K562 (cell line): Measurements from ENCODE around the gene DIP2C. TPM values are rescaled to one million over a fixed set of nuclear protein-coding genes. Genes with fewer than 3 reads are reported as not detected.

Experiments
- ATAC-seq: fragments of 200-7000 bp; cut with Tn5 transposase; 3 replicates; pipeline ENCODE4 v1.9.1; 2020; ENCODE audit warnings: moderate library complexity
- BruUV-seq: library from RNA; stranded (reverse); fragments of 400-500 nt; replicated peaks from 2 replicates; lab custom pipeline; 2021; lab: Mats Ljungman, UMichigan
- CTCF ChIA-PET: fragments of 300-600 bp; formaldehyde crosslinking; extraction: SDS; loops from one replicate; lab custom pipeline; 2021; ENCODE audit warnings: low intra/inter-chr PET ratio; lab: Yijun Ruan, JAX
- POLR2A ChIA-PET: fragments of 300-600, 350-650 bp; sonication (Branson Sonifier 250); formaldehyde crosslinking; extraction: SDS; loops from one replicate; lab custom pipeline; 2021; ENCODE audit warnings: antibody characterized with exemption, inconsistent platforms; lab: Yijun Ruan, JAX
- DNase-seq, 4 experiments: peaks; one replicate each; pipeline versions ENCODE4 v3.0.0 to v3.0.0-alpha.2; 2011 to 2018; ENCODE audit warnings: low spot score in 3 of 4, mixed read lengths in 3 of 4; ENCODE audit errors: extremely low read depth in 1 of 4
- FAIRE-seq: peaks from 2 replicates; lab custom pipeline; 2011; peaks lifted over from hg19 to GRCh38; lab: Jason Lieb, UNC
- H2AFZ ChIP-seq: 2 replicates; pipeline ENCODE4 v1.6.0; 2011; ENCODE audit warnings: low read depth, low read length, control low read depth, inconsistent platforms
- H3K27ac ChIP-seq: fragments of 200-600 bp; 3 replicates; pipeline ENCODE4 v1.8.0; 2011; ENCODE audit warnings: low read depth, mild to moderate bottlenecking, control low read depth, inconsistent platforms, low read length, moderate library complexity, mixed read lengths; ENCODE audit errors: extremely low read depth
- H3K27me3 ChIP-seq, 2 experiments: fragments of 300-600 bp in 1 of 2; 2 replicates in 1 of 2; 3 replicates in 1 of 2; pipeline versions ENCODE4 v1.6.0 to v1.8.0; 2011; ENCODE audit warnings: inconsistent platforms in 2 of 2, low read length in 2 of 2, mild to moderate bottlenecking in 1 of 2, mixed read lengths in 1 of 2, moderate library complexity in 1 of 2; ENCODE audit not compliant: control insufficient read depth in 2 of 2, insufficient read depth in 2 of 2
- H3K36me3 ChIP-seq: fragments of 300-600 bp; 3 replicates; pipeline ENCODE4 v1.8.0; 2011; ENCODE audit warnings: mild to moderate bottlenecking, low read length, inconsistent platforms; ENCODE audit not compliant: control insufficient read depth, insufficient read depth
- H3K4me1 ChIP-seq, 2 experiments: fragments of 200-600 bp in 1 of 2; replicated peaks in 1 of 2; 2 replicates in 1 of 2; 3 replicates in 1 of 2; pipeline versions ENCODE4 v1.5.1 to v1.8.0; 2011; ENCODE audit warnings: inconsistent platforms in 2 of 2, low read length in 2 of 2, mild to moderate bottlenecking in 1 of 2, mixed read lengths in 1 of 2, moderate library complexity in 1 of 2; ENCODE audit not compliant: control insufficient read depth in 2 of 2, insufficient read depth in 2 of 2
- H3K4me2 ChIP-seq: 2 replicates; pipeline ENCODE4 v1.6.1; 2011; ENCODE audit warnings: low read length, control low read depth, inconsistent platforms, mixed read lengths; ENCODE audit not compliant: insufficient read depth
- H3K4me3 ChIP-seq: fragments of 200-600 bp; sonication (generic), shearing (Covaris generic); 2 replicates; pipeline ENCODE4 v1.5.1; 2016; ENCODE audit warnings: control low read depth, inconsistent platforms
- H3K79me2 ChIP-seq: fragments of 200-600 bp; 3 replicates; pipeline ENCODE4 v1.8.0; 2011; ENCODE audit warnings: low read length, inconsistent platforms; ENCODE audit not compliant: control insufficient read depth, insufficient read depth
- H3K9ac ChIP-seq, 2 experiments: 2 replicates each; pipeline versions ENCODE4 v1.6.0 to v1.6.1; 2011; ENCODE audit warnings: low read depth in 2 of 2, low read length in 2 of 2, control low read depth in 1 of 2, inconsistent platforms in 1 of 2, mild to moderate bottlenecking in 1 of 2, mixed read lengths in 1 of 2; ENCODE audit not compliant: insufficient read depth in 1 of 2
- H3K9me1 ChIP-seq: one replicate; pipeline ENCODE4 v1.6.0; 2011; ENCODE audit warnings: inconsistent platforms, mild to moderate bottlenecking, low read length, moderate library complexity; ENCODE audit not compliant: control insufficient read depth, insufficient read depth
- H3K9me3 ChIP-seq: replicated peaks from 2 replicates; pipeline ENCODE4 v1.5.1; 2011; ENCODE audit warnings: low read depth, low read length, inconsistent platforms; ENCODE audit not compliant: control insufficient read depth, insufficient read depth
- H4K20me1 ChIP-seq: replicated peaks from 2 replicates; pipeline ENCODE4 v1.6.1; 2011; ENCODE audit warnings: low read length, inconsistent platforms, mixed read lengths; ENCODE audit not compliant: control insufficient read depth, insufficient read depth
- RBM14 ChIP-seq: fragments of 200-400 bp; formaldehyde crosslinking; IDR thresholded peaks from 2 replicates; pipeline ENCODE4 v1.6.1; 2018; ENCODE audit warnings: low read depth, mild to moderate bottlenecking, low read length, moderate library complexity, borderline replicate concordance; ENCODE audit not compliant: insufficient read depth
- RREB1 ChIP-seq: fragments of 250-450 bp; sonication (Bioruptor Pico); IDR thresholded peaks from 2 replicates; pipeline ENCODE4 v1.4.0; 2020
- SMARCC2 ChIP-seq: fragments of 450-650 bp; IDR thresholded peaks from 2 replicates; pipeline ENCODE4 v1.6.1; 2017; ENCODE audit warnings: antibody characterized with exemption, moderate library complexity, mild to moderate bottlenecking, low read depth
- ZNF318 ChIP-seq, 2 experiments: fragments of 450-650 bp; IDR thresholded peaks; 2 replicates each; pipeline ENCODE4 v1.6.1; 2016; ENCODE audit warnings: mild to moderate bottlenecking in 2 of 2, borderline replicate concordance in 1 of 2, low read depth in 1 of 2, moderate library complexity in 1 of 2
- ZNF740 ChIP-seq, 3 experiments: fragments of 200-800 bp in 1 of 3; sonication (Bioruptor generic) in 1 of 3; sonication (generic) in 1 of 3; formaldehyde crosslinking in 1 of 3; IDR thresholded peaks; 2 replicates each; pipeline versions ENCODE4 v1.6.1 to v1.8.0; 2016 to 2022; ENCODE audit warnings: mild to moderate bottlenecking in 2 of 3, missing compliant biosample characterization in 2 of 3, missing genetic modification characterization in 2 of 3, missing genetic modification reagents in 1 of 3
- WGBS: fragments of 100-300 bp; shearing (Covaris generic); methylation state at CpG from one replicate; pipeline ENCODE4 v1.1.6; 2016; ENCODE audit warnings: low coverage, mixed read lengths; ENCODE audit not compliant: insufficient coverage; ENCODE audit errors: missing lambda C conversion rate; 5-methylcytosine and 5-hydroxymethylcytosine counted together
- in situ Hi-C: fragments of 300-500 bp; cut with MboI; formaldehyde crosslinking; loops from 4 replicates; pipeline ENCODE4 v1.15.0; 2018; ENCODE audit warnings: inconsistent platforms, mixed read lengths
- intact Hi-C: fragments of 100-400 bp; cut with micrococcal nuclease; formaldehyde crosslinking; loops from 2 replicates; pipeline ENCODE4 v1.14.2; 2022
- polyA plus RNA-seq, 8 experiments: library from polyadenylated mRNA; depleted of rRNA in 4 of 8; stranded (reverse) in 5 of 8; unstranded in 3 of 8; fragments of >200 nt; fragmentation: Nextera tagmentation in 2 of 8; fragmentation: Illumina TruSeq in 1 of 8; extraction: Ambion mirVana in 2 of 8; extraction: Trizol in 1 of 8; gene quantifications; 2 replicates each; pipeline versions ENCODE4 v1.2.1 to v1.2.3, GENCODE V29; 2011 to 2014; ENCODE audit warnings: inconsistent platforms in 1 of 8, missing spikeins in 1 of 8
- total RNA-seq, 7 experiments: library from RNA; depleted of rRNA in 6 of 7; stranded (reverse); fragments of >200 nt in 6 of 7; fragmentation: Illumina TruSeq in 2 of 7; extraction: Trizol in 2 of 7; gene quantifications; 2 replicates each; pipeline versions ENCODE4 v1.2.1 to v1.2.3, GENCODE V29; 2011 to 2021; ENCODE audit warnings: low replicate concordance in 1 of 7

The DIP2C gene
- total and polyA plus RNA-seq, 9 of the 15 experiments (the other 6 are each of a cell fraction or from before 2014, with no cell fraction given), result 0.01 TPM; not detected in 8

- Histone ChIP-seq H3K9me1 (no peaks in the 10 kb centered on the region), H3K4me1 (peaks cover 0 to 9% of the 10 kb centered on the region in 2 experiments; a peak in 1 of 5 replicates), H3K4me3 (no peak overlapping the region), H2AFZ (no peak overlapping the region), H3K4me2 (no peak overlapping the region), H4K20me1 (no peaks in the 10 kb centered on the region; the same call in 1 of the 2 replicates), H3K79me2 (no peaks in the 10 kb centered on the region), H3K9ac (no peak overlapping the region), H3K27me3 (peaks cover 21 to 67% of the 10 kb centered on the region in 2 experiments; a peak in 4 of 5 replicates), H3K27ac (no peak overlapping the region), H3K36me3 (no peaks in the 10 kb centered on the region), H3K9me3 (no peaks in the 10 kb centered on the region)
- DNase-seq (no peak), ATAC-seq (no peak), FAIRE-seq (no peak)
- intact Hi-C loops (no loop called here), in situ Hi-C loops (no loop called here)
- POLR2A ChIA-PET, result no interaction called here
- CTCF ChIA-PET, result no interaction called here
- WGBS, result 1% methylated on average over 9 of the region's 9 CpGs
- BruUV-seq, result no TSS peak
- no peak for TF ChIP-seq ZNF318 (IDR thresholded peaks at IDR 0.05; ENCODE audit: borderline replicate concordance in 1 of 2, low read depth in 1 of 2)
- TF ChIP-seq RBM14, result no peak
- no peak for TF ChIP-seq RREB1 (CRISPR knock-in tag)
- no peak for TF ChIP-seq SMARCC2
- TF ChIP-seq ZNF740 (CRISPR knock-in tag; IDR thresholded peaks at IDR 0.05), result no peak
- no peak for TF ChIP-seq ZNF740 (tag; IDR thresholded peaks at IDR 0.05)
These were observed 103.3 kb downstream of the DIP2C start for GRCh38 chr10:586151-586550.
